NCI-H146 treated with DMSO at 0.1 percent for 48 hours (cell line): Measurements from ENCODE around the gene CACNA1D.
A peak's percentile ranks its signal among the peaks of the same experiment; 100 is the strongest.
"Not testable (repeated sequence)": the region's sequence is repeated elsewhere in the genome, so short reads cannot be mapped to it uniquely, and the experiment has no call there.

Experiments used
- DNase-seq: peaks from one replicate; lab custom pipeline; 2025; ENCODE audit not compliant: unreplicated experiment; lab: John Stamatoyannopoulos, UW

Gene CACNA1D

DNA sequence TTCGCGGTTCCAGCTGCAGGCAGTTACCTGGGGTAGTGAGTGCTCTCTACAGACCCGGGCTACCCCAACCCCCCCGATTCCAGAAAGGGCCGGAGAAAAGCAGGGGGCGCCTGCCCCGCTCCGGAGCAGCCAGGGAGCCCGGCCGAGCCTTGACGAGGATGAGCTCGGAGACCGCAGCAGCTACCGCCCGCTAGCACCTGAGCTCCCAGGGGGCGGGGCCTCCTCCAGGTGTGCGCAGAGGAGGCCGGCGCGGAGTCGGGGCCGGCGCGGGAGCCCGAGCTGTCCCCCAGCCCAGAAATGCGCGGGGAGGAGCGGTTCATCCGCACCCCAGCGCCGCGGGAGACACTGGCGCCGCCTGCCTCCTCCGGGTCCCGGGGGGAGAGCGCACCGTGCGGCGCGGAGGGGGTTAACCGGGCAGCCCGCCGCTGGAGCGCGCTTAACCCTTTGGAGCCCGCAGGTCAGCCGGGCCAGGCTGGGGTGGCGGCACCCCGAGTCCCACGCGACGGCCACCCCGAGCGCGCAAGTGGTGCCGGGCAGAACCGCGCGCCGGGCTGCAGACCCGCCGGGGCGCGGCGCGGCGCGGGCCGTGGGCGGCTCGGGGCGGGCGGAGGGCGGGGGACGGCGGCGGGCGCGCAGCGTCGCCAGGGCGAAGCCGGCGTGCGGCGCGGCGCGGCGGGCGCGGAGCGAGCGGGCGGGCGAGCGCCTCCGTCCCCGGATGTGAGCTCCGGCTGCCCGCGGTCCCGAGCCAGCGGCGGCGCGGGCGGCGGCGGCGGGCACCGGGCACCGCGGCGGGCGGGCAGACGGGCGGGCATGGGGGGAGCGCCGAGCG lies at the start of gene CACNA1D:
TSS of gene CACNA1D (plus strand) at position 649 of the 829 bp plus-strand sequence. CDS start 556 bp downstream, outside the sequence.
- DNase-seq = peak; percentile 16

DNA sequence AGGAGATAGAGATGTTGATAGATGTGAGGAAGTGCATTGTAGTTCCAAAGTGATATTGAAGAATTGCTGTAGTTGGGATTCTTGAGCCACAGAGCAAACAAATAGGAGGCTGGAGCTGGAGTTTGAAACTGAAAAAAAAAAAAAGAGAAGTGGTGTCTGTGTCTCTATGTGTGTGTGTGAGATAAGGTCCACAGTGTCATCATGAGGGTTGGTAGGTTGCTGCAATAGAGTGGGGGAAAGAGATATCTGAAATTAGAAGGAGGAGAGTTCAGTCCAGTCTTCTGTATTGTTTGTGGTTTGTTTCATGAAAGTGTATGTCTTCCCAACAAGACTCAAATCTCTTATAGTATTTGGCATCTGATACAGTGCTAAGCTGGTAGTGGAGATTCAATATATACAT lies 37.3 kb upstream of the CACNA1D start:
- no peak for DNase-seq

DNA sequence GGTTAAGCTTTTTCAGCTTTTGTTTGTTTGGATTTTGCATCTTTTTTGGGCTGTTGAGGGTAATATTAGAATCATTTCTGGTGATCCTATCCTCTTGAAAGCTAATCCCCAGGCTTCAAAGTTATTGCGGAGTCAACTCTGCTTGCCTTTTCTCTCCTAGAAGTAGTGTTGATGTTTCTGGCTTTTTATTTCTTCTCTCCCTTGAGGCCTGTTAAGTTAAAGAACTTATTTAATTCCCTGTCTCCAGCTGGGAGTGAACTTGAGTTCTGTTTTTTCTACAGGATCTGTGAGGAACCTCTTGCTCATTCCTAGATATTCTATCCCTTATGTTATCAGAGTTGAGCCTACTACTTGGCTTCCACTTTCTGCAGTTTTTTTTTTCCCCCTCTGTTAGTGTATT lies 34.1 kb upstream of the CACNA1D start:
- no peak for DNase-seq

DNA sequence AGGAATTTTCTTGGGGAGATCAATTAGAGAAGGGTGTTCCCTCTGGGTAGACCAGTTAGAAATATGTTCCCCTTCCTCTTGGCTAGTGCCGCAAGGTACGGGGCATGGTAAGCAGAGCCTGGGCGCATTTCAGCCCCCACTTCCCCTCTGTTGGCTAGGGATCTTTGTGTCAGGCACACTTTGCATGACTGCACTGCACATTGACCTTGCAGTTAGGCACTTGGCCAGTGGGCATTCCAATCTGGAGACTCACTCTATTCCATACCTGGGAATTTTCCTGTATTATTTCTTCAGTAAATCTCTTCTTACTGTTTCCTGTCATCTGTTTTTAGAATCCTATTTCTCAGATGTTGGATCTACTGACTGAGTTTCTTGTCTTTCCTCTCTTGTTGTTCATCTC lies 30.0 kb upstream of the CACNA1D start:
- DNase-seq = no peak

DNA sequence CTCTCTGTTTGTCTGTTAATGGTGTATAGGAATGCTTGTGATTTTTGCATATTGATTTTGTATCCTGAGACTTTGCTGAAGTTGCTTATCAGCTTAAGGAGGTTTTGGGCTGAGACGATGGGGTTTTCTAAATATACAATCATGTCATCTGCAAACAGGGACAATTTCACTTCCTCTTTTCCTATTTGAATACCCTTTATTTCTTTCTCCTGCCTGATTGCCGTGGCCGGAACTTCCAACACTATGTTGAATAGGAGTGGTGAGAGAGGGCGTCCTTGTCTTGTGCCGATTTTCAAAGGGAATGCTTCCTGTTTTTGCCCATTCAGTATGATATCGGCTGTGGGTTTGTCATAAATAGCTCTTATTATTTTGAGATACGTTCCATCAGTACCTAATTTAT lies 24.7 kb upstream of the CACNA1D start:
- DNase-seq = not testable (repeated sequence)

DNA sequence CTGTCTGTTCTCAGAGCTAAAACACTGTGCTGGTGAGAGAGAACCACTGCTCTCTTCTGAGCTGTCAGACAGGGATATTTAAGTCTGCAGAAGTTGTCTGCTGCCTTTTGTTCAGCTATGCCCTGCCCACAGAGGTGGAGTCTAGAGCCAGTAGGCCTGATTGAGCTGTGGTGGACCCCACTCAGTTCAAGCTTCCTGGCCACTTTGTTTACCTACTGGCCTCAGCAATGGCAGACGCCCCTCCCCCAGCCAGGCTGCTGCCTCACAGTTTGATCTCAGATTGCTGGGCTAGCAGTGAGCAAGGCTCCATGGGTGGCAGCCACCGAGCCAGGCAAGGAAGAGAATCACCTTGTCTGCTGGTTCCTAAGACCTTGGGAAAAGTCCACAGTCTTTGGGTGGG lies 21.0 kb upstream of the CACNA1D start:
- DNase-seq = no peak

DNA sequence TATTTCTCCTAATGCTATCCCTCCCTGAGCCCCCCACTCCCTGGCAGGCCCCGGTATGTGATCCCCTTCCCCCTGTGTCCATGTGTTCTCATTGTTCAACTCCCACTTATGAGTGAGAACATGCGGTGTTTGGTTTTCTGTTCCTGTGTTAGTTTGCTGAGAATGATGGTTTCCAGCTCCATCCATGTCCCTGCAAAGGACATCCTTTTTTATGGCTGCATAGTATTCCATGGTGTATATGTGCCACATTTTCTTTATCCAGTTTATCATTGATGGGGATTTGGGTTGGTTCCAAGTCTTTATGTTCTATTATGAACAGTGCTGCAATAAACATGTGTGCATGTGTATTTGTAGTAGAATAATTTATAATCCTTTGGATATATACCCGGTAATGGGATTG lies 18.0 kb upstream of the CACNA1D start:
- DNase-seq = not testable (repeated sequence)

DNA sequence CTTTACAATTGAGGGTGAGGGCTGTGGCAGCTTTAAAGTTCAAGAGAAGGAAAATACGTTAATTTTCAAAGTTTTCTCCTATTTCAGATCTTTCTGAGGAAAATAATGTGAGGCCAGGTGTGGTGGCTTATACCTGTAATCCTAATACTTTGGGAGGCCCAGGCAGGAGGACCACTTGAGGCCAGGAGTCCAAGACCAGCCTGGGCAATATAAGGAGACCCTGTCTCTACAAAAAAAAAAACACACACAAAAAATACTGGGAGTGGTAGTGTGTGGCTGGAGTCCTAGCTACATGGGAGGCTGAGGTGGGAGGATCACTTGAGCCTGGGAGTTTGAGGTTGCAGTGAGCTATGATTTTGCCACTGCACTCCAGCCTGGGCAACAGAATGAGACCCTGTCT lies 16.7 kb upstream of the CACNA1D start:
- not testable (repeated sequence) for DNase-seq

DNA sequence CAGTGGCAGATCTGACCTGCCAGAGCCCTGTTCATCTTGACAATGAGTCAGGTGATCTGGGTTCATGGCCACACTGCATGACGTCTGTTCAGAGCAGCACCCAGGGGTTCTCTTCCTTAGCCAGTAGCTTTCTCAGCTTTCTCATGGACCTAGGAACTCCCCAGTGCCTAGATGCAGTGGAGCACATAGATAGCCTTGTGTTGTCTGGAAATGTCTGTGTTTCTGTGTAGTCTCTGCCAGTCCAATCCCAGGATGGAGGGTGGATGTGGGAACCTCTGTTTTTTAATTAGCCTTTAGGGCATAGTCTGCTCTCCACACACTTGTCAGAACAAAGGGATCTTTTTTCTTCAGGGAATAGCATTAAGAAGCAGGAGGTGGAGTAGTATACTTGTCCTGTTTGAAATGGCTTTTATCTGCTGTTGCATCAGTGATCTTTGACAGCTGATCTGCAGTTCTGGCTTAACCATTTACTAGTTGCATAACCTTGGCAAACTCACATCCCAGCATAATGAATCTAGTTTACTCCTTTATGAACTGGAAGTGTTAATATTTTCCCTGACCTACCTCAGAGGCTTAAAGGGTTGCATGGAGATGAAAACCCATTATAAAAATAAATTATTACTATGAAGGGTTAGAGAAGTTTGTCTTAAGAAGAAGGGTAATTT lies 16.1 kb upstream of the CACNA1D start:
- DNase-seq = no peak

DNA sequence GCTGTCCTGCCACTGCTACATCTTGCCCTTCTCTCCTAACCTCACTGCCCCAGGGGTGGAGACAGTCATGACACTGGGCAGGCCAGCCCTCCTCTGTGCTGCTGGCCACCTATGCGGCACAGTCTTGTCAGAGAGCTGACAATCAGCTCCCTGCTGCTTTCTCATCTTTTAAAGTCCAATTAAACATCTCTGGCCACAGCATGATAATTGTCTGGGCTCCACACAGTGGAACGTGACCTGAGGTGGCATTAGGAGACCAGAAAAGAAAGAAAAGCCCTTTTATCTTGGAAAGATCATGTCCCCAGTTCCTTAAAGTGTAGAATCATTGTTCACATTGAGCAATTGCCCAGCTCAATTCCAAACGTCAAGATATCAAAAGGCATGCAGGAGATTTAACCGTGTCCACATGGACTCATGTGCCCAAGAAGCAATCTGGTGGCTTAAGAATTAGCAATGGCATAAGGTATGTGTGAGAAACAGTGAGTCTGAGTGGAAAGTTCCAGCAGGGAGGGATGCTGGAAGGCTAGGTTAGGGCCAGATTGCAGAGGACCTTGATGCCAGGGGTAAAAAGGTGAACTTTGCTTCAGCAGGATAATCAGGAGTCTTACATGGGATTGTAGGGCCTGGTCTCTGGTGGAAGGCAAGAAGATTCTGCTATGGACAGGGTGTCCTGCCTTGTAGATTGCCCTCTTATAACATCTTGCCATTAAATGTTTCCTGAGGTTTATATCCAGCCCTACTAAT lies 15.3 kb upstream of the CACNA1D start:
- no peak for DNase-seq

DNA sequence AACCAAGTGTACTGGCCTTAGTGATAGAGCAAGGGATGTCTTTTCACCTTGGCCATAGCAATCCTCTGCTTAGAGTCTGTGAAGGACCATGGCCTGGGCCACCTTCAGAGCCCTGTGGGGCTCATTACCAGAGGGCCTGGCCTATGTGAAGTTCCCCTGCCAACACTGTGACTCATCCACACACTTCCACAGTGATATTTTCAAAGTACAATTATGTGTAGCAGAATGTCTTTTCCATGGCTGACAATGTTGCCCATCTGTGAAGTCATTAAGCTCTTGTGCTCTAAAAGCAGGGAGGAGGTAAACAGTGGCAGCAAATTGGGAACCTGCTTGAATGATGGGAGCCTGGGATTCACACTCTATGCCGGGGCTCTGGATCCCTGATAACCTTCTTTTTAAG lies 12.2 kb upstream of the CACNA1D start:
- no peak for DNase-seq

DNA sequence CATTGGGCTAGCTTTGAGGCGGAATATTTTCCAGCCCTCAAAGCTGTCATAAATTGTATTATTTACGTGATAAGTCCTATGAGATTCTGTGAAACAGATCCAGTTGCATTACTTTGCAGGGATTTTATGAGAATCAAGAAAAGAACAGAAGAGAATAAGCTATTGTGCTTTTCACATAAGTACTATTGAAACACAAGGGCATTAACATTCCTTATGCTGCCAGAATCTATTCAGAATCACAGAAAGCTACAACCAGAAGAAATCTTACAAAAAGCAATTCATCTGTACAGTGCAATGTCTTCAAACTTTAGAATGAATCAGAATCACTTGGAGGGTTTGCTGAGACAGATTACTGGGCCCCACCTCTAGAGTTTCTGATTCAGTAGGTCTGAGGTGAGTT lies 10.6 kb upstream of the CACNA1D start:
- DNase-seq = no peak

DNA sequence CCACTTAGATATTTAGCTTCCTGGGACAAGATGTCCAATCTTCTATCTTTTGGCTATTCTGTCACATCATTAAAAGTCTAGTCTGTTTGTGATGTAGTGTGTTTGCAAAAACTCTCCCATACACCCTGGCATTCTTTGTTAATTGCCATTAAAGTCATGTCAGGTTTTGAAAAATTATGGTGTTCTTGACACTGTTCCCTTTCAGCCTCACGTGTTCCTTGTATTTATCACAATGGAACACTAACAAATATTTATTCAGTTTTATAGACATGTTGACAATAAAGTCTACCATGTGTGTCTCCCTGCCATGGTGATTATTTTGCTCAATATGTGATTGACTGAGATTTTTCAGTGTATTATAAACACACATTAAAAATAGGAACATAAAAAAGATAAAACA lies 9.4 kb upstream of the CACNA1D start:
- DNase-seq = no peak

DNA sequence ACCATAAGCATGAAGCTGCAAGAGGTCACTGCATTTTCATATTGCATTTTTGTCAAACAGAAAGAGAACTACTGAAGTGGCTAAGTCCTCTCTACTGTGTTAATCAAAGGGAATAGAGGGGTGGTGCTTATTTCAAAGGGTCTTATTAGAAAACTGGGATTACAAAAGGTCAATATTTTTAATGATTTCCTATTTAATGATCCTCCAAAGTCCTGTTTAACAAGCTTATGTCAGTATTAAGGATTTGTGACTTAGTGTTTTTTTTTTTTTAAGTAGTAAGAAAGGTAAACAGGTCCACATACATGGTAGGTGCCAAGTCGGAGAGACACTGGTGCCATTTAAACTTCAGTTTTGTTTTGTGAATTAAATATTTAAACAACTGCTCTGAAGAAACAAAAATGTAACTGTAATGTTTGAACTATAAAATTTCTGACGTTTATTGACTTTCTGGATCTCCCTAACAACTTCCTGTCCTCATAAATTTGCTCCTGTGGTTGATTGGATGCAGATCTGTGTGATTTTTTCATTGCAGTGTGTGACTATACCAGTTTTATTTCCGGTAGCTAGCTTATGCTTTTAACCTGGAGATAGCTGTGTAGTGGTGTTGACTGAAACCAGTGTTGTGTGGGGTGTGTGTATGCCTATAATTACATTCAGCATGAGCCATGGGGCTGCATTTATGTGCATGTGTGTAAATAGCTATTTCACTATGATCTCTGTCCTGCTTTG lies 8.6 kb upstream of the CACNA1D start:
- DNase-seq = no peak

DNA sequence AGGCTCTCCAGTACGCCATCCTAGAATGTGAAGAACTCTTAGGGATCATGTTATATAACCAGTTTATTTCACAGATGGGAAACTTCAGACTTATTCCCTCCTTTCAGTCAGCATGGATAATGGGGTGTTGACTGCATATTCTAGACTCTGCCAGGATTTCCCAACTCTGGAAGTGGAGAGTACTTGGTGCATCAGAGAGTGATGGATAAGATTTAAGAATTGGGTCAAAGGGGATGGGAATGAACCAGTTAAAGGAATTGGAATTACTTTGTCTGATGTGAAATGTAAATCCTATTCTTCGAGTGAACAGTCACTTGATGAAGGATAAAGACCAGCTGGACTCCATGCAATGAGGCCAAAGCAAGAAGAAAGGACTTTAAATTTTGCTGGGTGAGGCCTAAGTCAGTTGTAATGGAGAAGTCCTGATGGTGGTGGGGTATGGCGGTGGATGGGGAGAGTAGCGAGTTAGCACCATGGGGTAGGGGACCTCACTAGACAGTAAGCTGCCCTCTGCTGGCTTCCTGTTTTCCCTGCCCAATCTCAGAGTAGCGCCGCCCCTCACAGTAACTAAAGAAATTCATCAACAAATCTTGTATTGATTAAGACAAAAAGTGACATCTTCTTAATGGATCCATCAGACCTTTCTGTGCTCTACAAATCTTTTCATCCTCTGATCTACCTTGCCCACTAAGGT lies 7.3 kb upstream of the CACNA1D start:
- no peak for DNase-seq

DNA sequence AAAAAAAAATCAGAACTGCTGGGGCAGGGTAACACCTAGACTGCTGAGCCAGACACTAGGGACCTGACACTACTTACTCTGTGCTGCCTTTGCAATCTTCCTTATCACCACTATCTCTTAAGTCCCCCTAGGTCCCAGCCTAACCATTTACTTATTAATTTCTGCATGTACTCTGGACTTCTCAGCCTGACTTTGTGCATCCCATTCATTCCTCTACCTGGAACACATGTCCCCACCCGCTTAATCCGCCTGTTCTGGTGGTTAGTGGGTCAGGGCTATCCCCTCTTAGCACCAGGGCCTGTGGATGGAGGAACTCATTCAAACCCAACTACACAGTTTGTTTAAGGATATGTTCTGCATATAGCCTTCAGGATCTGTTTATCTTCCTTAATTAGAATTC lies 5.0 kb upstream of the CACNA1D start:
- no peak for DNase-seq

DNA sequence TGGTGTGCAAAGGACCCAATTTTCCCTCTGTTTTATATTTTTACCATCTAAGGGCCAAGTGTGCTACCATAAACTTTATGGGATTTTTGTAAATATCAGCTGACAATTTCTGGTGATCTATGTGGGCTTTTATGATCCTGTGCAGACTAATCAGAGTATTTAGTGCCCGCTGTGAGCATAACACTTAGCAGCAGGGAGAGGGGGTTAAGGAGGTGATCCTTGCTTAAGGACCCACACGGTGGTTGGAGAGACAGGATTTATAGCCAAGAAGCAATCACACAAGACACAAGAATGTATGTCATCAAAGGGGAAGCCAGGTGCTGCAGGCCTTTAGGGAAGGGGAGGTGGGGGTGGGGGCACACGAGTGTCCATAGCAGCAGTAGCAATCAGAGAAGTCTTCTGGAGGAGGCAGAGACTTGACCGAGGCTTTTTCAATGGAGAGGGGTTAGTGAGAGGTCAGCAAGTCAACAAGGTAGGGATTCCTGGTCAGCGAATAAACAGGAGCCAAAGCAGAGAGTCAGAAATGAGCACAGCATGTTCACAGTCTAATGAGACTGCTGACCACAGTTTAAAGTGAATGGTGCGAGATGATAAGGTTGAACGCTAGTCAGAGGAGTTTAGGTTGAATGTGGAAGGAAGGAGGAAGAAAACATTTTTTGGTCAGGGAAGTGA lies 4.5 kb upstream of the CACNA1D start:
- no peak for DNase-seq

DNA sequence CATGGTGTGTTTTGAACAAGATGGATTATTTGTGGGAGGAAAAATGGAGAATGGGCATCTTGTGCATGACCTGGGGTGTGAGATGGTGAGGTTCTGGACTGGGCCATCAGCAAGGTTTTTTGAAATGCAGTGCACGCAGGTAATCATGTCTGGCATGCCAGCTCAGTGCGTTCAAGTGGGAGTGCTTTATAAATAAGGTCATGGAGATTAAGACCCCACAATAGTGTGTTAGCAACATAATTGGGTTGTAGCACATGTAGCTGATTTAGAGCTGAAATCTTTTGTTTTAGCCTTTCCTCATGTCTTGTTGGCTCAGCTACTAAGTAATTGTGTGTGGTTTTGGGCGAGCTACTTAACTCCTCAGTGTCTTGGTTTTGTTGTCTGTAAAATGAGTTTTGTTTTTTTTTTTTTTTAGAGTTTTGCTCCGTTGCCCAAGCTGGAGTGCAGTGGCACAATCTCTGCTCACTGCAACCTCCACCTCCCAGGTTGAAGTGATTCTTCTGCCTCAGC lies 3.9 kb upstream of the CACNA1D start:
- no peak for DNase-seq

DNA sequence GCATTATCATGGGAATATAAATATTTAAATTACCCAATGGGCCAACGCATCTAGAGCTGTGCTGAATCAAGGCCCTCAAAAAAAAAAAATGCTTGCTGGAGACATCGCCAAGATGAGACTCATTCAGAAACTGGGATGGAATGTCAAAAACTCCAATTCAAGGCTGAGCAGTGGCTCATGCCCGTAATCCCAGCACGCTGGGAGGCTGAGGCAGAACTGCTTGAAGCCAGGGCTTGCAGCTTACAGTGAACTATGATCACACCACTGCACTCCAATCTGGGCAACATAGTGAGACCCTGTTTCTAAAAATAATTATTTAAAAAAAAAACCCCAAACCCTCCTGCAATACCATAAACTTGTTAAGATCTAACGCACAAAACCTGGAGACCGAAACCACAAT lies 3.1 kb upstream of the CACNA1D start:
- no peak for DNase-seq

DNA sequence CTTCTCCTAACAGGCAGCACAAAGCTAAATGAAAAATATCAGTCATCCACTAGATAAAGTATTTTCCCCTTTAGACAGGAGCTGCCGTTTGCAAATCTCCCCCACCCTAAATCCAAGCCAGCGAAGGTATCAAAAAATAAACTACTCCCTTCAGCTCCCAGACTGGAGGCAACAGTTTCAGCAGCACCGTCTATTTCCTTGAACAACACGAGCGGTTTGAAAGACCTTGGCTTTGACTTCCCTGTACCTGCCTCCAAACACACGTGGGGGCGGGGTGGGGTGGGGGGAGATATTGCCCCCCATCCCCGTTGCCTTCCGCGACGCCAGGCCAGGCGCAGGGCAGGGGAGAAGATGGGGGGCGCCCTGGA lies 832 bp upstream of the CACNA1D start:
- DNase-seq = no peak
